Upper lobe of right lung (tissue), 1 donor: ENCODE data around the gene DNPH1. TPM values are rescaled to one million over a fixed set of nuclear protein-coding genes. Genes with fewer than 3 reads are reported as not detected.
A peak's percentile ranks its signal among the peaks of the same experiment; 100 is the strongest.

Experiments used
- ATAC-seq: fragments of 200-7000 bp; cut with Tn5 transposase; one replicate; pipeline ENCODE4 v1.9.1; 2020; ENCODE audit warnings: mild to moderate bottlenecking, moderate library complexity
- DNase-seq: peaks from one replicate; pipeline ENCODE4 v3.0.0-alpha.2; 2020
- H3K27ac ChIP-seq: fragments of 200-600 bp; one replicate; pipeline ENCODE4 v1.8.0; 2022
- H3K27me3 ChIP-seq: fragments of 200-600 bp; one replicate; pipeline ENCODE4 v1.8.0; 2022; ENCODE audit warnings: mild to moderate bottlenecking
- H3K36me3 ChIP-seq: fragments of 200-600 bp; one replicate; pipeline ENCODE4 v1.8.0; 2022
- H3K4me1 ChIP-seq: fragments of 200-600 bp; one replicate; pipeline ENCODE4 v1.8.0; 2022
- H3K4me3 ChIP-seq: fragments of 200-600 bp; one replicate; pipeline ENCODE4 v1.8.0; 2022; ENCODE audit warnings: mild to moderate bottlenecking
- H3K9me3 ChIP-seq: fragments of 200-600 bp; one replicate; pipeline ENCODE4 v1.8.0; 2022
- CTCF ChIP-seq: fragments of 200-600 bp; IDR thresholded peaks from one replicate; pipeline ENCODE4 v1.8.0; 2022; ENCODE audit warnings: antibody characterized with exemption
- intact Hi-C: fragments of 100-400 bp; cut with DNase I; formaldehyde crosslinking; loops from one replicate; pipeline ENCODE4 v1.11.0; 2022
- total RNA-seq: library from RNA; stranded (reverse); fragmentation: NEBNext Ultra II Directional; extraction: Animal tissue kit (Norgen Biotek cat#: 25700); gene quantifications from one replicate; pipeline ENCODE4 v1.2.1, GENCODE V29; 2021
- donor health status: DM: no; HTN: yes; CAD: no; lungs with severe emphysema.

The DNPH1 gene
- total RNA-seq, 1 donor from 2014 or later, result 27.6 TPM

- intact Hi-C loops, result no loop called here
- no peak for ATAC-seq
- Histone ChIP-seq H3K27ac (no peak overlapping the region), H3K4me3 (peak overlapping the region; percentile 42), H3K4me1 (no peaks in the 10 kb centered on the region), H3K36me3 (no peaks in the 10 kb centered on the region), H3K27me3 (peaks cover 25% of the 10 kb centered on the region), H3K9me3 (no peaks in the 10 kb centered on the region)
- no peak for DNase-seq
- no peak for TF ChIP-seq CTCF
Measured at GRCh38 chr6:43275801-43276576, 46.7 kb upstream of the DNPH1 start.

- peak overlapping the region; percentile 42 for H3K4me3 ChIP-seq
- intact Hi-C loops, result no loop called here
- H3K9me3 ChIP-seq, result no peaks in the 10 kb centered on the region
- DNase-seq (peak; percentile 68), ATAC-seq (peak; percentile 5)
- H3K4me1 ChIP-seq, result no peaks in the 10 kb centered on the region
- no peaks in the 10 kb centered on the region for H3K36me3 ChIP-seq
- no peak overlapping the region for H3K27ac ChIP-seq
- TF ChIP-seq CTCF, result no peak
- peaks cover 25% of the 10 kb centered on the region for H3K27me3 ChIP-seq
Measured at GRCh38 chr6:43274916-43275597, 45.8 kb upstream of the DNPH1 start.

- H3K4me3 ChIP-seq, result no peak overlapping the region
Measured at GRCh38 chr6:43274127-43274915, 45.0 kb upstream of the DNPH1 start.

GRCh38 chr6:43273707-43274106 lies 44.4 kb upstream of the DNPH1 start:
- Histone ChIP-seq H3K9me3 (no peaks in the 10 kb centered on the region), H3K27me3 (peaks cover 33% of the 10 kb centered on the region), H3K36me3 (no peaks in the 10 kb centered on the region), H3K4me3 (no peak overlapping the region), H3K27ac (no peak overlapping the region), H3K4me1 (peaks cover 6% of the 10 kb centered on the region)
- no peak for TF ChIP-seq CTCF
- intact Hi-C loops, result no loop called here
- DNase-seq, result no peak
- ATAC-seq, result no peak

More at GRCh38 chr6:43274127-43274915, 45.0 kb upstream of the DNPH1 start:
- DNase-seq (no peak), ATAC-seq (no peak)
- H3K4me1 ChIP-seq, result peaks cover 1% of the 10 kb centered on the region
- intact Hi-C loops, result no loop called here
- TF ChIP-seq CTCF, result no peak
- no peak overlapping the region for H3K27ac ChIP-seq
- H3K9me3 ChIP-seq, result no peaks in the 10 kb centered on the region
- peaks cover 31% of the 10 kb centered on the region for H3K27me3 ChIP-seq
- H3K36me3 ChIP-seq, result no peaks in the 10 kb centered on the region

- no peak for TF ChIP-seq CTCF
- ATAC-seq (no peak), DNase-seq (no peak)
- no peak overlapping the region for H3K4me3 ChIP-seq
- no peak overlapping the region for H3K27ac ChIP-seq
- intact Hi-C loops, result no loop called here
- H3K27me3 ChIP-seq, result peaks cover 31% of the 10 kb centered on the region
- peaks cover 6% of the 10 kb centered on the region for H3K4me1 ChIP-seq
- H3K36me3 ChIP-seq, result no peaks in the 10 kb centered on the region
- no peaks in the 10 kb centered on the region for H3K9me3 ChIP-seq
Measured at GRCh38 chr6:43271944-43272343, 42.7 kb upstream of the DNPH1 start.
